Psoas muscle (tissue), 8 donors: Measurements from ENCODE around the gene MROH7. TPM values are rescaled to one million over a fixed set of nuclear protein-coding genes. Genes with fewer than 3 reads are reported as not detected.

Experiments
- ATAC-seq, 4 donors: fragments of 200-7000 bp; cut with Tn5 transposase; one replicate each; pipeline ENCODE4 v1.9.1; 2020; ENCODE audit warnings: moderate library complexity in 3 of 4, mild to moderate bottlenecking in 2 of 4
- DNase-seq, 2 donors: peaks; one replicate each; pipeline ENCODE4 v3.0.0-alpha.2; 2020
- H3K27ac ChIP-seq: fragments of 200-600 bp; one replicate; pipeline ENCODE4 v1.8.0; 2022
- H3K27me3 ChIP-seq, 3 donors: fragments of 200-600 bp in 1 of 3; one replicate each; pipeline versions ENCODE4 v1.6.1 to v1.8.0; 2013 to 2022; ENCODE audit warnings: low read length in 2 of 3, mild to moderate bottlenecking in 2 of 3, moderate library complexity in 1 of 3; ENCODE audit not compliant: insufficient read depth in 3 of 3
- H3K36me3 ChIP-seq, 2 donors: fragments of 200-600 bp in 1 of 2; one replicate each; pipeline versions ENCODE4 v1.6.1 to v1.8.0; 2013 to 2022; ENCODE audit warnings: low read depth in 1 of 2, mild to moderate bottlenecking in 1 of 2, moderate library complexity in 1 of 2; ENCODE audit not compliant: insufficient read depth in 1 of 2
- H3K4me1 ChIP-seq: fragments of 200-600 bp; one replicate; pipeline ENCODE4 v1.8.0; 2022
- H3K4me3 ChIP-seq: fragments of 200-600 bp; one replicate; pipeline ENCODE4 v1.8.0; 2022; ENCODE audit warnings: mild to moderate bottlenecking
- H3K9me3 ChIP-seq: fragments of 200-600 bp; one replicate; pipeline ENCODE4 v1.8.0; 2022
- WGBS, 3 donors: extraction: QIAGEN DNeasy Blood & Tissue Kit; methylation state at CpG; one replicate each; pipeline versions ENCODE4 v1.1.6 to v1.1.7; 2013; 5-methylcytosine and 5-hydroxymethylcytosine counted together
- intact Hi-C, 2 donors: fragments of 100-400 bp; cut with DNase I; formaldehyde crosslinking; loops; one replicate each; pipeline versions ENCODE4 v1.11.0 to v1.14.2; 2022
- polyA plus RNA-seq, 3 donors: library from polyadenylated mRNA; stranded (reverse); fragments of 200-250 nt; gene quantifications; one replicate each; pipeline ENCODE4 v1.2.3, GENCODE V29; 2013
- total RNA-seq, 4 donors: library from RNA; stranded (reverse); fragmentation: NEBNext Ultra II Directional in 2 of 4; extraction: Animal tissue kit (Norgen Biotek cat#: 25700) in 2 of 4; gene quantifications; one replicate each; pipeline versions ENCODE4 v1.2.1 to v1.2.4, GENCODE V29; 2021 to 2023
- TF ChIP-seq, protein P1 (sequence below): fragments of 200-600 bp; IDR thresholded peaks from one replicate; pipeline ENCODE4 v1.8.0; 2022; ENCODE audit warnings: antibody characterized with exemption
- donor health status: healthy with polysubstance abuse.
- donor health status: DM: no; HTN: no; CAD: no; lungs with moderate emphysema.
- donor health status: Bipolar disorder and iron deficiency.
- donor health status: healthy.
- donor health status: DM: yes; HTN: yes; CAD: no.
- donor health status: DM: no; HTN: no; CAD: no.
- donor health status: DM: no; HTN: no; CAD: no.
- donor health status: DM: yes; HTN: yes; CAD: no.

MROH7 gene
- total and polyA plus RNA-seq, 7 donors, result 0.05 to 7.0 (median 1.1) TPM

DNA sequence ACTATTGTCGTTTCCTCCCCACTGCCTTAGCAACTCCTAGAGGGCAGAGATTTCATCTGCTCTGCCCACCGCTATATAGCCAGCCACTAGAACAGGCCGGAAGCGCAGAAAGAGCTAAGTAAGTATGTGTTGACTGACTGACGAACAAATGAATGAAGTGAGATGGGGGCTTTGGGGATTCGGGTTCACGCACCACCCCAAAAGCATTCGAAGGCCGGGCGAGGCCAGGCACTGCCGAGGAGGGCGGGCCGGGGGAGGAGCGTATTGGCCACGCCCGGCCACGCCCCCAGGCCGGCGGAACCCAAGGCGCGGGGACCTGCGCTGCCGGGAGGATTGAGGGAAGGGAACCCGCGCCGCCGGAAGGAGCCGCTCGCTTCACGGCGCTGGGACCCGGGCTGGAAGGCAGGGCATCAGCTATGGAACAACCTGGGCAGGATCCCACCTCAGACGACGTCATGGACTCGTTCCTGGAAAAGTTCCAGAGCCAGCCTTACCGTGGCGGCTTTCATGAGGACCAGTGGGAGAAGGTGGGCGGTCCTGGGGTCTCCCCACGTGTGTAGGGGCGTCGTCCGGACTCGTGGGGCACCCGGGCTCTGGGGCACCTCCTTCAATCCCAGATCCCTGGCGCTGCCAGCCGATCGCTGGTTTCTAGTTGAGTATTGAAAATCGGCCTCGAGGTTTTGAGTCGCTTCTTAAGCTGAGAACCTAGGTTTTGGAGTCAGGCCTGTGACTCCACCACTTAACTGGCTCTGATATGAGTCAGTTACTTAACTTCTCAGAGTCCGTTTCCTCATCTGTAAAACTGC is 74.1 kb downstream of the MROH7 start, which contains the start of gene TTC4:
Gene TTC4, plus strand, starts transcription at position 369 of the 806 bp plus-strand sequence. Its CDS starts 48 bp downstream, at position 417.
- peak within 1 kb of the TSS; percentile 90 for H3K27ac ChIP-seq
- H3K9me3 ChIP-seq, result no peaks in the 10 kb centered on the region
- 1 to 2% (median 1%) methylated on average over 40 to 51 of the region's 51 CpGs for WGBS, 3 donors
- H3K4me1 ChIP-seq, result peaks cover 8% of the 10 kb centered on the region
- ATAC-seq (peak; percentile 98 to 99 (median 99)), DNase-seq (peak; percentile 87 to 90)
- TF ChIP-seq, protein P1, sequence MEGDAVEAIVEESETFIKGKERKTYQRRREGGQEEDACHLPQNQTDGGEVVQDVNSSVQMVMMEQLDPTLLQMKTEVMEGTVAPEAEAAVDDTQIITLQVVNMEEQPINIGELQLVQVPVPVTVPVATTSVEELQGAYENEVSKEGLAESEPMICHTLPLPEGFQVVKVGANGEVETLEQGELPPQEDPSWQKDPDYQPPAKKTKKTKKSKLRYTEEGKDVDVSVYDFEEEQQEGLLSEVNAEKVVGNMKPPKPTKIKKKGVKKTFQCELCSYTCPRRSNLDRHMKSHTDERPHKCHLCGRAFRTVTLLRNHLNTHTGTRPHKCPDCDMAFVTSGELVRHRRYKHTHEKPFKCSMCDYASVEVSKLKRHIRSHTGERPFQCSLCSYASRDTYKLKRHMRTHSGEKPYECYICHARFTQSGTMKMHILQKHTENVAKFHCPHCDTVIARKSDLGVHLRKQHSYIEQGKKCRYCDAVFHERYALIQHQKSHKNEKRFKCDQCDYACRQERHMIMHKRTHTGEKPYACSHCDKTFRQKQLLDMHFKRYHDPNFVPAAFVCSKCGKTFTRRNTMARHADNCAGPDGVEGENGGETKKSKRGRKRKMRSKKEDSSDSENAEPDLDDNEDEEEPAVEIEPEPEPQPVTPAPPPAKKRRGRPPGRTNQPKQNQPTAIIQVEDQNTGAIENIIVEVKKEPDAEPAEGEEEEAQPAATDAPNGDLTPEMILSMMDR, result no peak
- intact Hi-C loops, result loop anchor here (5.0 to 10.0 kb wide), 2 partner anchors 47 to 661 kb away; partner anchors contain the start of genes PARS2 (in 2 of the 2), TCEANC2 (in 2 of the 2) and TMEM59 (in 2 of the 2)
- peak within 1 kb of the TSS; percentile 94 for H3K4me3 ChIP-seq
- peaks cover 11 to 41% of the 10 kb centered on the region in 2 donors for H3K36me3 ChIP-seq
- no peaks in the 10 kb centered on the region for H3K27me3 ChIP-seq

DNA sequence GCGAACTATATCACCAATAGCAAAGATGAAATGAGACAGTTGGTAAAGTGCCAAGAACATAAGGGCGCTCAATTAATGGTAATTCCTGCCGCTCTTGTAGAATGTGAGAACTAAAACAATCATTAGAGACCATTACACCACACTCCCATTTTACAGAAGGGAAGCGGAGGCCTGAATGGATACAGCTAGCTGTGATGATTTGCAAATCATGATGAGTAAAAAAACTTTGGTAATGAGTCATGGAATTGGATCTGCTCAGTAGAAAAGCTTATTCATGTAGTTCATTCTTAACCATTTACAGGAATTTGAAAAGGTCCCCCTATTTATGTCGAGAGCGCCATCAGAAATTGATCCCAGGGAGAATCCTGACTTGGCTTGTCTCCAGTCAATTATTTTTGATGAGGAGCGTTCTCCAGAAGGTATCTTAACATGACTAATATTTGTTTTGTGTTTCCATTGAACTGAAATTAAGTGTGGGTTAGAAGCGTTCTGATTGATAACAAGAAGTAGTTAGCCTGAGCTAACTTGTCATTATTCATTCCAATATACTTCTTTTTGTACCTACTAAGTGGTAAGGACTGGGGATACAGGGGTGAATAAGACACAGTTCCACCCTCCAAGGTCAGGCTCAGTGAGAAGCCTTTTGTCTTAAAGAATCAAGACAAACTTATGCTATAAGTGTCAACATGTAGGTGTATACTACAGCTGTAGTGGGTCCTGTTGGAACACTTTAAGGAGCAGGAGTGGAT is 74.9 kb downstream of the MROH7 start:
- Histone ChIP-seq H3K27ac (peak overlapping the region; percentile 90), H3K4me1 (peaks cover 8% of the 10 kb centered on the region), H3K4me3 (peak overlapping the region; percentile 94), H3K27me3 (no peaks in the 10 kb centered on the region), H3K36me3 (peaks cover 11 to 49% of the 10 kb centered on the region in 2 donors), H3K9me3 (no peaks in the 10 kb centered on the region)
- no peak for DNase-seq
- intact Hi-C loops, result loop anchor here (5.0 to 10.0 kb wide), 2 partner anchors 46 to 662 kb away; partner anchors contain the start of genes PARS2 (in 2 of the 2), TCEANC2 (in 2 of the 2) and TMEM59 (in 2 of the 2)
- TF ChIP-seq, protein P1, result no peak
- WGBS, 3 donors, result 40 to 41% (median 41%) methylated on average over 8 of the region's 8 CpGs
- peak; percentile 20 to 60 (median 46) for ATAC-seq

DNA sequence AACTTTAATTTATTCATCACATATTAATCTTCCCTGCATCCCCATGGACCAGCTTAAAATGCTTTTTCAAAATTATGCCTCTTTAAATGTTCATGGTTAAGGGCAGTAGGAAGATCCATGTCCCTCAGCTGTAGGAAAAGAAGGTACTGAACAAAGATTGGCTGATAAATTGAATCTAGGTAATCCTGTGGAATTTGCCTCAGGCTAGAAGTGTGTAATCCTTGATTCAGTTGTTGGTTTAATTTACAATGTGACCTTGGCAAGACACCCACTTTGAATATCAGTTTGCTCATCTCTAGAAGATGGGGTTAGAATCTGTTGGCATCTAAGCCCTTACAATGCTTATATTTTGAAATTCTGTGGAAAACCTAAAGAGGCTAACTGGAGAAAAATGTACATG is 80.1 kb downstream of the MROH7 start:
- TF ChIP-seq, protein P1, result no peak
- Histone ChIP-seq H3K36me3 (peaks cover 28 to 100% of the 10 kb centered on the region in 2 donors), H3K4me3 (no peak overlapping the region), H3K9me3 (no peaks in the 10 kb centered on the region), H3K27ac (no peak overlapping the region), H3K4me1 (peaks cover 3% of the 10 kb centered on the region), H3K27me3 (no peaks in the 10 kb centered on the region)
- intact Hi-C loops, result no loop called here
- no peak for ATAC-seq
- DNase-seq, result no peak

DNA sequence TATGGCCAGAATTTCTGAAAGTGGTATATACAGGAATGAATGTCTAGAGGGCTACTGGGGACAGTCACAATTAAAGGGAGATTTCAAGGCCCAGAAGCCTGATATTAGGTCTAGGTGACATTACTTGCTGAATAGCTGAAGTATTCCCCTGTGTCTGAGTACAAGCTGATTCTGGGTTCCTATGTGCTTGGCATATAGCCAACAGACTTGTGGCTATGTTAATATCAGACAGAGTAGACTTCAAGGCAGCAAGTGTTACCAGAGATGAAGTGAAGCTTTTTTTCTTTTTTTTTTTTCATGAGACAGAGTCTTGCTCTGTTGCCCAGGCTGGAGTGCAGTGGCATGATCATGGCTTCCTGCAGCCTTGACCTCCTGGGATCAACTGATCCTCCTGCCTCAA is 82.4 kb downstream of the MROH7 start:
- Histone ChIP-seq H3K27me3 (no peaks in the 10 kb centered on the region), H3K27ac (no peak overlapping the region), H3K4me3 (no peak overlapping the region), H3K4me1 (no peaks in the 10 kb centered on the region), H3K9me3 (no peaks in the 10 kb centered on the region), H3K36me3 (peaks cover 24 to 100% of the 10 kb centered on the region in 2 donors)
- ATAC-seq (no peak), DNase-seq (no peak)
- intact Hi-C loops, result no loop called here
- TF ChIP-seq, protein P1, result no peak
